Mucosa of rectum (tissue), 2 donors: ENCODE data around the gene NEDD4L.

Experiments
- H3K27ac ChIP-seq, 2 donors: one replicate each; pipeline ENCODE4 v1.7.0; 2013; ENCODE audit warnings: inconsistent platforms in 2 of 2, low read depth in 2 of 2, low read length in 2 of 2
- H3K27me3 ChIP-seq, 2 donors: one replicate each; pipeline ENCODE4 v1.7.0; 2013; ENCODE audit warnings: low read length in 2 of 2; ENCODE audit not compliant: control insufficient read depth in 2 of 2, insufficient read depth in 2 of 2
- H3K36me3 ChIP-seq, 2 donors: one replicate each; pipeline ENCODE4 v1.7.0; 2013; ENCODE audit warnings: low read length in 2 of 2; ENCODE audit not compliant: control insufficient read depth in 2 of 2, insufficient read depth in 2 of 2
- H3K4me1 ChIP-seq, 2 donors: one replicate each; pipeline ENCODE4 v1.7.0; 2013; ENCODE audit warnings: low read length in 2 of 2, mild to moderate bottlenecking in 1 of 2; ENCODE audit not compliant: control insufficient read depth in 2 of 2, insufficient read depth in 2 of 2
- H3K4me3 ChIP-seq, 2 donors: one replicate each; pipeline ENCODE4 v1.7.0; 2013; ENCODE audit warnings: low read length in 2 of 2
- H3K9ac ChIP-seq, 2 donors: one replicate each; pipeline ENCODE4 v1.7.0; 2013; ENCODE audit warnings: low read length in 2 of 2, low read depth in 1 of 2, mild to moderate bottlenecking in 1 of 2
- H3K9me3 ChIP-seq, 2 donors: one replicate each; pipeline ENCODE4 v1.7.0; 2013; ENCODE audit warnings: low read length in 2 of 2; ENCODE audit not compliant: control insufficient read depth in 2 of 2
- donor health status: healthy.
- donor health status: Normal muscosa, but diverticular disease.

Gene NEDD4L

GRCh38 chr18:58338141-58338540, 294.1 kb downstream of the NEDD4L start:
- peaks cover 2 to 10% of the 10 kb centered on the region in 2 donors for H3K4me1 ChIP-seq
- H3K4me3 ChIP-seq = no peak overlapping the region
- H3K27ac ChIP-seq = no peak overlapping the region
- no peaks in the 10 kb centered on the region for H3K9me3 ChIP-seq
- no peaks in the 10 kb centered on the region for H3K27me3 ChIP-seq
- peaks cover 37 to 60% of the 10 kb centered on the region in 2 donors for H3K36me3 ChIP-seq
- H3K9ac ChIP-seq = no peak overlapping the region

- Histone ChIP-seq H3K36me3 (peaks cover 31 to 57% of the 10 kb centered on the region in 2 donors), H3K9ac (no peak overlapping the region), H3K27ac (no peak overlapping the region), H3K4me1 (peaks cover 2 to 10% of the 10 kb centered on the region in 2 donors), H3K9me3 (no peaks in the 10 kb centered on the region), H3K27me3 (no peaks in the 10 kb centered on the region), H3K4me3 (no peak overlapping the region)
Measured at GRCh38 chr18:58338961-58339592, 295.1 kb downstream of the NEDD4L start.

GRCh38 chr18:58339890-58340289, 295.9 kb downstream of the NEDD4L start:
- Histone ChIP-seq H3K27me3 (no peaks in the 10 kb centered on the region), H3K27ac (no peak overlapping the region), H3K36me3 (peaks cover 34 to 55% of the 10 kb centered on the region in 2 donors), H3K9ac (no peak overlapping the region), H3K4me3 (no peak overlapping the region), H3K9me3 (no peaks in the 10 kb centered on the region), H3K4me1 (peaks cover 2 to 10% of the 10 kb centered on the region in 2 donors)

GRCh38 chr18:58341916-58342315, 297.9 kb downstream of the NEDD4L start:
- Histone ChIP-seq H3K9ac (no peak overlapping the region), H3K27ac (no peak overlapping the region), H3K27me3 (no peaks in the 10 kb centered on the region), H3K36me3 (peaks cover 33 to 42% of the 10 kb centered on the region in 2 donors), H3K9me3 (no peaks in the 10 kb centered on the region), H3K4me3 (no peak overlapping the region), H3K4me1 (peaks cover 2 to 9% of the 10 kb centered on the region in 2 donors)

GRCh38 chr18:58344080-58344670, 300.1 kb downstream of the NEDD4L start:
- Histone ChIP-seq H3K27me3 (no peaks in the 10 kb centered on the region), H3K9me3 (no peaks in the 10 kb centered on the region), H3K27ac (no peak overlapping the region), H3K9ac (no peak overlapping the region), H3K4me3 (no peak overlapping the region), H3K4me1 (no peaks in the 10 kb centered on the region), H3K36me3 (peaks cover 36 to 40% of the 10 kb centered on the region in 2 donors)

- Histone ChIP-seq H3K9ac (no peak overlapping the region), H3K4me3 (no peak overlapping the region), H3K27ac (no peak overlapping the region), H3K36me3 (peaks cover 42 to 47% of the 10 kb centered on the region in 2 donors), H3K9me3 (no peaks in the 10 kb centered on the region), H3K4me1 (no peaks in the 10 kb centered on the region), H3K27me3 (no peaks in the 10 kb centered on the region)
Measured at GRCh38 chr18:58344861-58345463, 300.9 kb downstream of the NEDD4L start.

GRCh38 chr18:58345875-58346274, 301.8 kb downstream of the NEDD4L start:
- no peak overlapping the region for H3K4me3 ChIP-seq
- H3K27me3 ChIP-seq = no peaks in the 10 kb centered on the region
- H3K27ac ChIP-seq = no peak overlapping the region
- H3K36me3 ChIP-seq = peaks cover 41 to 52% of the 10 kb centered on the region in 2 donors
- no peaks in the 10 kb centered on the region for H3K9me3 ChIP-seq
- no peak overlapping the region for H3K9ac ChIP-seq
- H3K4me1 ChIP-seq = no peaks in the 10 kb centered on the region

- Histone ChIP-seq H3K9ac (no peak overlapping the region), H3K4me3 (no peak overlapping the region), H3K27me3 (no peaks in the 10 kb centered on the region), H3K27ac (no peak overlapping the region), H3K36me3 (peaks cover 34 to 51% of the 10 kb centered on the region in 2 donors), H3K4me1 (no peaks in the 10 kb centered on the region), H3K9me3 (no peaks in the 10 kb centered on the region)
Measured at GRCh38 chr18:58347135-58347534, 303.1 kb downstream of the NEDD4L start.

- Histone ChIP-seq H3K27ac (no peak overlapping the region), H3K4me1 (no peaks in the 10 kb centered on the region), H3K4me3 (no peak overlapping the region), H3K9me3 (no peaks in the 10 kb centered on the region), H3K9ac (no peak overlapping the region), H3K36me3 (peaks cover 34 to 51% of the 10 kb centered on the region in 2 donors), H3K27me3 (no peaks in the 10 kb centered on the region)
Measured at GRCh38 chr18:58348517-58348916, 304.5 kb downstream of the NEDD4L start.

- no peak overlapping the region for H3K9ac ChIP-seq
- no peaks in the 10 kb centered on the region for H3K9me3 ChIP-seq
- peaks cover 36 to 51% of the 10 kb centered on the region in 2 donors for H3K36me3 ChIP-seq
Measured at GRCh38 chr18:58348951-58349350, 304.9 kb downstream of the NEDD4L start.

More at GRCh38 chr18:58348951-58349350, 304.9 kb downstream of the NEDD4L start:
- Histone ChIP-seq H3K27me3 (no peaks in the 10 kb centered on the region), H3K27ac (no peak overlapping the region), H3K4me3 (no peak overlapping the region), H3K4me1 (no peaks in the 10 kb centered on the region)
